ENCODE results near the gene CDK8.

Gene CDK8

GRCh38 chr13:26390203-26390602 is 136.3 kb downstream of the CDK8 start:
- H3K4me3 ChIP-seq (ENCODE audit: low read depth, low read length) = no peak overlapping the region
- no peaks in the 10 kb centered on the region for H3K27me3 ChIP-seq (replicated peaks)
- in situ Hi-C loops (cut with HindIII; ENCODE audit: low pct_ligation_motif_present, low sequenced_read_pairs) = no loop called here
- no peak overlapping the region for H3K27ac ChIP-seq
- no peak for DNase-seq
- no peaks in the 10 kb centered on the region for H3K36me3 ChIP-seq (replicated peaks)
- no peak for TF ChIP-seq CTCF (IDR thresholded peaks at IDR 0.05; ENCODE audit: low read depth, low read length, missing control alignments)

- no peak overlapping the region for H3K4me3 ChIP-seq (ENCODE audit: low read depth, low read length)
- TF ChIP-seq CTCF (IDR thresholded peaks at IDR 0.05; ENCODE audit: low read depth, low read length, missing control alignments) = no peak
- H3K27ac ChIP-seq = no peak overlapping the region
- in situ Hi-C loops (cut with HindIII; ENCODE audit: low pct_ligation_motif_present, low sequenced_read_pairs) = no loop called here
- H3K36me3 ChIP-seq (replicated peaks) = peaks cover 3% of the 10 kb centered on the region
- H3K27me3 ChIP-seq (replicated peaks) = no peaks in the 10 kb centered on the region
- DNase-seq = no peak
These were observed 146.6 kb downstream of the CDK8 start for GRCh38 chr13:26400545-26400944.

- in situ Hi-C loops (cut with HindIII; ENCODE audit: low pct_ligation_motif_present, low sequenced_read_pairs) = no loop called here
- DNase-seq = no peak
- no peak overlapping the region for H3K4me3 ChIP-seq (ENCODE audit: low read depth, low read length)
- H3K36me3 ChIP-seq (replicated peaks) = peaks cover 3% of the 10 kb centered on the region
- no peaks in the 10 kb centered on the region for H3K27me3 ChIP-seq (replicated peaks)
- H3K27ac ChIP-seq = no peak overlapping the region
- TF ChIP-seq CTCF (IDR thresholded peaks at IDR 0.05; ENCODE audit: low read depth, low read length, missing control alignments) = no peak
These were observed 147.1 kb downstream of the CDK8 start for GRCh38 chr13:26401069-26401468.

- no peak for TF ChIP-seq CTCF (IDR thresholded peaks at IDR 0.05; ENCODE audit: low read depth, low read length, missing control alignments)
- peaks cover 3% of the 10 kb centered on the region for H3K36me3 ChIP-seq (replicated peaks)
- DNase-seq = no peak
- no peak overlapping the region for H3K27ac ChIP-seq
- no peak overlapping the region for H3K4me3 ChIP-seq (ENCODE audit: low read depth, low read length)
- in situ Hi-C loops (cut with HindIII; ENCODE audit: low pct_ligation_motif_present, low sequenced_read_pairs) = no loop called here
- H3K27me3 ChIP-seq (replicated peaks) = no peaks in the 10 kb centered on the region
These were observed 147.7 kb downstream of the CDK8 start for GRCh38 chr13:26401578-26402021.

- in situ Hi-C loops (cut with HindIII; ENCODE audit: low pct_ligation_motif_present, low sequenced_read_pairs) = no loop called here
- Histone ChIP-seq H3K4me3 (ENCODE audit: low read depth, low read length) (no peak overlapping the region), H3K36me3 (replicated peaks) (no peaks in the 10 kb centered on the region), H3K27ac (no peak overlapping the region), H3K27me3 (replicated peaks) (no peaks in the 10 kb centered on the region)
- DNase-seq = no peak
- TF ChIP-seq CTCF (IDR thresholded peaks at IDR 0.05; ENCODE audit: low read depth, low read length, missing control alignments) = no peak
These were observed 152.9 kb downstream of the CDK8 start for GRCh38 chr13:26406791-26407190.

- DNase-seq = no peak
- Histone ChIP-seq H3K36me3 (replicated peaks) (no peaks in the 10 kb centered on the region), H3K27ac (no peak overlapping the region), H3K4me3 (ENCODE audit: low read depth, low read length) (no peak overlapping the region), H3K27me3 (replicated peaks) (no peaks in the 10 kb centered on the region)
- no peak for TF ChIP-seq CTCF (IDR thresholded peaks at IDR 0.05; ENCODE audit: low read depth, low read length, missing control alignments)
- in situ Hi-C loops (cut with HindIII; ENCODE audit: low pct_ligation_motif_present, low sequenced_read_pairs) = no loop called here
These were observed 157.3 kb downstream of the CDK8 start for GRCh38 chr13:26411206-26411605.
